Measurements from ENCODE around the gene EPB41L4B.

- TF ChIP-seq CTCF (conservative IDR thresholded peaks at IDR 0.05 in 1 of 2, IDR thresholded peaks at IDR 0.05 in 1 of 2; ENCODE audit: low read depth in 1 of 2, low read length in 2 of 2) (no peak), EZH2 (IDR thresholded peaks at IDR 0.05; ENCODE audit: low read length, missing control alignments) (no peak)
These were observed 95.2 kb downstream of the EPB41L4B start for GRCh38 chr9:109225629-109226028.
